Measurements from ENCODE around the gene CELF4.

CELF4 gene

GRCh38 chr18:37307181-37307580 is 258.4 kb downstream of the CELF4 start:
- H3K56ac ChIP-seq (ENCODE audit: low read length): no peak overlapping the region
- H2BK120ac ChIP-seq (ENCODE audit: low read depth, low read length): no peak overlapping the region
- no peak overlapping the region for H3K18ac ChIP-seq (ENCODE audit: low read length)
- no peaks in the 10 kb centered on the region for H3K36me3 ChIP-seq (ENCODE audit: control insufficient read depth, insufficient read depth, low read length)
- H4K8ac ChIP-seq (ENCODE audit: low read depth, low read length): no peak overlapping the region
- no peak overlapping the region for H3K23ac ChIP-seq (ENCODE audit: low read length)
- no peak overlapping the region for H3K4ac ChIP-seq (ENCODE audit: low read depth, low read length)
- H4K5ac ChIP-seq (ENCODE audit: low read length): no peak overlapping the region
- no peak overlapping the region for H2BK15ac ChIP-seq (replicated peaks; ENCODE audit: low read depth)
- H3K79me2 ChIP-seq (ENCODE audit: control insufficient read depth, insufficient read depth, low read length): no peaks in the 10 kb centered on the region
- H3K4me1 ChIP-seq (ENCODE audit: control insufficient read depth, low read depth, low read length): no peaks in the 10 kb centered on the region
- no peak overlapping the region for H3K9ac ChIP-seq (ENCODE audit: low read length)
- no peak overlapping the region for H3K4me3 ChIP-seq (ENCODE audit: low read length)
- H2AK5ac ChIP-seq (ENCODE audit: low read length): no peak overlapping the region
- no CpG with 5 or more reads among the region's 8 CpGs for WGBS (ENCODE audit: extremely low coverage, insufficient coverage, low lambda C conversion rate)
- no peak overlapping the region for H3K27ac ChIP-seq (ENCODE audit: low read depth, low read length)
- DNase-seq: no peak
- H3K79me1 ChIP-seq (ENCODE audit: low read length): no peaks in the 10 kb centered on the region
- H3K27me3 ChIP-seq (ENCODE audit: insufficient read depth, low read length, poor library complexity): no peaks in the 10 kb centered on the region
- no peak overlapping the region for H3K4me2 ChIP-seq (ENCODE audit: low read length)
- no peak overlapping the region for H2BK5ac ChIP-seq (ENCODE audit: low read length)

GRCh38 chr18:37306432-37306831 is 259.2 kb downstream of the CELF4 start:
- Histone ChIP-seq H2AK5ac (ENCODE audit: low read length) (no peak overlapping the region), H3K4me1 (ENCODE audit: control insufficient read depth, low read depth, low read length) (no peaks in the 10 kb centered on the region), H2BK120ac (ENCODE audit: low read depth, low read length) (no peak overlapping the region), H3K79me2 (ENCODE audit: control insufficient read depth, insufficient read depth, low read length) (no peaks in the 10 kb centered on the region), H2BK5ac (ENCODE audit: low read length) (no peak overlapping the region), H3K27me3 (ENCODE audit: insufficient read depth, low read length, poor library complexity) (no peaks in the 10 kb centered on the region), H4K8ac (ENCODE audit: low read depth, low read length) (no peak overlapping the region), H3K27ac (ENCODE audit: low read depth, low read length) (no peak overlapping the region), H3K9ac (ENCODE audit: low read length) (no peak overlapping the region), H2BK15ac (replicated peaks; ENCODE audit: low read depth) (no peak overlapping the region), H4K5ac (ENCODE audit: low read length) (no peak overlapping the region), H3K4me3 (ENCODE audit: low read length) (no peak overlapping the region), H3K56ac (ENCODE audit: low read length) (no peak overlapping the region), H3K23ac (ENCODE audit: low read length) (no peak overlapping the region), H3K18ac (ENCODE audit: low read length) (no peak overlapping the region), H3K4ac (ENCODE audit: low read depth, low read length) (no peak overlapping the region), H3K4me2 (ENCODE audit: low read length) (no peak overlapping the region), H3K79me1 (ENCODE audit: low read length) (no peaks in the 10 kb centered on the region), H3K36me3 (ENCODE audit: control insufficient read depth, insufficient read depth, low read length) (no peaks in the 10 kb centered on the region)
- DNase-seq: no peak
- WGBS (ENCODE audit: extremely low coverage, insufficient coverage, low lambda C conversion rate): no CpG with 5 or more reads among the region's 8 CpGs

GRCh38 chr18:37305066-37305465 is 260.5 kb downstream of the CELF4 start:
- Histone ChIP-seq H3K9ac (ENCODE audit: low read length) (no peak overlapping the region), H3K4me2 (ENCODE audit: low read length) (no peak overlapping the region), H3K79me2 (ENCODE audit: control insufficient read depth, insufficient read depth, low read length) (no peaks in the 10 kb centered on the region), H3K36me3 (ENCODE audit: control insufficient read depth, insufficient read depth, low read length) (no peaks in the 10 kb centered on the region), H3K56ac (ENCODE audit: low read length) (no peak overlapping the region), H3K27ac (ENCODE audit: low read depth, low read length) (no peak overlapping the region), H3K18ac (ENCODE audit: low read length) (no peak overlapping the region), H2BK120ac (ENCODE audit: low read depth, low read length) (no peak overlapping the region), H4K5ac (ENCODE audit: low read length) (no peak overlapping the region), H3K27me3 (ENCODE audit: insufficient read depth, low read length, poor library complexity) (no peaks in the 10 kb centered on the region), H4K8ac (ENCODE audit: low read depth, low read length) (no peak overlapping the region), H2BK15ac (replicated peaks; ENCODE audit: low read depth) (no peak overlapping the region), H2BK5ac (ENCODE audit: low read length) (no peak overlapping the region), H3K4me3 (ENCODE audit: low read length) (no peak overlapping the region), H2AK5ac (ENCODE audit: low read length) (no peak overlapping the region), H3K4me1 (ENCODE audit: control insufficient read depth, low read depth, low read length) (no peaks in the 10 kb centered on the region), H3K79me1 (ENCODE audit: low read length) (no peaks in the 10 kb centered on the region), H3K23ac (ENCODE audit: low read length) (no peak overlapping the region), H3K4ac (ENCODE audit: low read depth, low read length) (no peak overlapping the region)
- no CpG with 5 or more reads among the region's 13 CpGs for WGBS (ENCODE audit: extremely low coverage, insufficient coverage, low lambda C conversion rate)
- DNase-seq: no peak

- H4K8ac ChIP-seq (ENCODE audit: low read depth, low read length): no peak overlapping the region
- H2BK5ac ChIP-seq (ENCODE audit: low read length): no peak overlapping the region
- H3K4me2 ChIP-seq (ENCODE audit: low read length): no peak overlapping the region
- no peaks in the 10 kb centered on the region for H3K36me3 ChIP-seq (ENCODE audit: control insufficient read depth, insufficient read depth, low read length)
- no peak overlapping the region for H2AK5ac ChIP-seq (ENCODE audit: low read length)
- no peaks in the 10 kb centered on the region for H3K79me1 ChIP-seq (ENCODE audit: low read length)
- DNase-seq: no peak
- H3K27me3 ChIP-seq (ENCODE audit: insufficient read depth, low read length, poor library complexity): no peaks in the 10 kb centered on the region
- H3K4ac ChIP-seq (ENCODE audit: low read depth, low read length): no peak overlapping the region
- no peak overlapping the region for H3K56ac ChIP-seq (ENCODE audit: low read length)
- no peak overlapping the region for H3K23ac ChIP-seq (ENCODE audit: low read length)
- no peak overlapping the region for H2BK120ac ChIP-seq (ENCODE audit: low read depth, low read length)
- H2BK15ac ChIP-seq (replicated peaks; ENCODE audit: low read depth): no peak overlapping the region
- H4K5ac ChIP-seq (ENCODE audit: low read length): no peak overlapping the region
- no peaks in the 10 kb centered on the region for H3K4me1 ChIP-seq (ENCODE audit: control insufficient read depth, low read depth, low read length)
- no CpG with 5 or more reads among the region's 5 CpGs for WGBS (ENCODE audit: extremely low coverage, insufficient coverage, low lambda C conversion rate)
- H3K79me2 ChIP-seq (ENCODE audit: control insufficient read depth, insufficient read depth, low read length): no peaks in the 10 kb centered on the region
- no peak overlapping the region for H3K18ac ChIP-seq (ENCODE audit: low read length)
- no peak overlapping the region for H3K9ac ChIP-seq (ENCODE audit: low read length)
- no peak overlapping the region for H3K4me3 ChIP-seq (ENCODE audit: low read length)
- no peak overlapping the region for H3K27ac ChIP-seq (ENCODE audit: low read depth, low read length)
These were observed 261.5 kb downstream of the CELF4 start for GRCh38 chr18:37304012-37304680.

- H3K23ac ChIP-seq (ENCODE audit: low read length): no peak overlapping the region
- H2BK120ac ChIP-seq (ENCODE audit: low read depth, low read length): no peak overlapping the region
- no peak overlapping the region for H3K4me3 ChIP-seq (ENCODE audit: low read length)
- H2AK5ac ChIP-seq (ENCODE audit: low read length): no peak overlapping the region
- H3K79me2 ChIP-seq (ENCODE audit: control insufficient read depth, insufficient read depth, low read length): no peaks in the 10 kb centered on the region
- H3K18ac ChIP-seq (ENCODE audit: low read length): no peak overlapping the region
- no peak overlapping the region for H4K5ac ChIP-seq (ENCODE audit: low read length)
- no peak overlapping the region for H4K8ac ChIP-seq (ENCODE audit: low read depth, low read length)
- no peaks in the 10 kb centered on the region for H3K79me1 ChIP-seq (ENCODE audit: low read length)
- H2BK5ac ChIP-seq (ENCODE audit: low read length): no peak overlapping the region
- no peaks in the 10 kb centered on the region for H3K27me3 ChIP-seq (ENCODE audit: insufficient read depth, low read length, poor library complexity)
- H3K4me1 ChIP-seq (ENCODE audit: control insufficient read depth, low read depth, low read length): no peaks in the 10 kb centered on the region
- no CpG with 5 or more reads among the region's 2 CpGs for WGBS (ENCODE audit: extremely low coverage, insufficient coverage, low lambda C conversion rate)
- H3K36me3 ChIP-seq (ENCODE audit: control insufficient read depth, insufficient read depth, low read length): no peaks in the 10 kb centered on the region
- no peak overlapping the region for H3K4me2 ChIP-seq (ENCODE audit: low read length)
- DNase-seq: no peak
- no peak overlapping the region for H3K27ac ChIP-seq (ENCODE audit: low read depth, low read length)
- H3K9ac ChIP-seq (ENCODE audit: low read length): no peak overlapping the region
- no peak overlapping the region for H3K56ac ChIP-seq (ENCODE audit: low read length)
- no peak overlapping the region for H3K4ac ChIP-seq (ENCODE audit: low read depth, low read length)
- H2BK15ac ChIP-seq (replicated peaks; ENCODE audit: low read depth): no peak overlapping the region
These were observed 262.6 kb downstream of the CELF4 start for GRCh38 chr18:37303009-37303408.

- Histone ChIP-seq H2BK15ac (replicated peaks; ENCODE audit: low read depth) (no peak overlapping the region), H3K9ac (ENCODE audit: low read length) (no peak overlapping the region), H4K8ac (ENCODE audit: low read depth, low read length) (no peak overlapping the region), H2BK120ac (ENCODE audit: low read depth, low read length) (no peak overlapping the region), H3K18ac (ENCODE audit: low read length) (no peak overlapping the region), H3K4ac (ENCODE audit: low read depth, low read length) (no peak overlapping the region), H2AK5ac (ENCODE audit: low read length) (no peak overlapping the region), H3K4me2 (ENCODE audit: low read length) (no peak overlapping the region), H4K5ac (ENCODE audit: low read length) (no peak overlapping the region), H3K27me3 (ENCODE audit: insufficient read depth, low read length, poor library complexity) (no peaks in the 10 kb centered on the region), H3K79me1 (ENCODE audit: low read length) (no peaks in the 10 kb centered on the region), H3K27ac (ENCODE audit: low read depth, low read length) (no peak overlapping the region), H3K4me3 (ENCODE audit: low read length) (no peak overlapping the region), H3K36me3 (ENCODE audit: control insufficient read depth, insufficient read depth, low read length) (no peaks in the 10 kb centered on the region), H3K4me1 (ENCODE audit: control insufficient read depth, low read depth, low read length) (no peaks in the 10 kb centered on the region), H3K23ac (ENCODE audit: low read length) (no peak overlapping the region), H2BK5ac (ENCODE audit: low read length) (no peak overlapping the region), H3K56ac (ENCODE audit: low read length) (no peak overlapping the region), H3K79me2 (ENCODE audit: control insufficient read depth, insufficient read depth, low read length) (no peaks in the 10 kb centered on the region)
- WGBS (ENCODE audit: extremely low coverage, insufficient coverage, low lambda C conversion rate): no CpG with 5 or more reads among the region's 3 CpGs
- no peak for DNase-seq
These were observed 263.1 kb downstream of the CELF4 start for GRCh38 chr18:37302519-37302918.
